ENCODE results near the gene PLPPR1.

DNA sequence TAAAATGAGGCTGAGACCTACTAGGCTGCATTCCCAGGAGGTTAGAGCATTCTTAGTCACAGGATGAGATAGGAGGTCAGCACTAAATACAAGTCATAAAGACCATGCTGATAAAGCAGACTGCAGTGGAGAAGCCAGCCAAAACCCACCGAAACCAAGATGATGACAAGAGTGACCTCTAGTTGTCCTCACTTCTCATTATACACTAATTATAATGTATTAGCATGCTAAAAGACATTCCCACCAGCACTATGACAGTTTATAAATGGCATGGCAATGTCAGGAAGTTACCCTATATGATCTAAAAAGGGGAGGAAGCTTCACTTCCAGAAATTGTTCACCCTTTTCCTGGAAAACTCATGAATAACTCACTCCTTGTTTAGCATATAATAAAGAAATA is 88.6 kb downstream of the PLPPR1 start:
- TF ChIP-seq POLR2A (IDR thresholded peaks at IDR 0.05): no peak
- TF ChIP-seq CTCF (IDR thresholded peaks at IDR 0.05): no peak
- TF ChIP-seq EP300 (IDR thresholded peaks at IDR 0.05): no peak
